ENCODE measurements around the gene SLC38A5. TPM values are rescaled to one million over a fixed set of nuclear protein-coding genes. Genes with fewer than 3 reads are reported as not detected.

SLC38A5 gene
- total and polyA plus RNA-seq, 2 of the 13 experiments (the other 11 are each of a cell fraction or from before 2014, with no cell fraction given), result 46.1 to 73.4 TPM

- no peaks in the 10 kb centered on the region for H4K20me1 ChIP-seq (ENCODE audit: insufficient read depth, low read length)
- peaks cover 26% of the 10 kb centered on the region for H3K4me1 ChIP-seq (ENCODE audit: insufficient read depth, low read length)
- POLR2A ChIA-PET, result no interaction called here
- intact Hi-C loops (cut with micrococcal nuclease; ENCODE audit: unreplicated experiment) (loop anchor here (10.0 kb wide), 1 partner anchor 413 kb away; no protein-coding TSS in a partner anchor), in situ Hi-C loops (cut with HindIII; ENCODE audit: extremely low pct_ligation_motif_present, low pct_unique_long_range_greater_than_20kb) (no loop called here)
- CTCF ChIA-PET (ENCODE audit: low intra/inter-chr PET ratio, low total read pairs), result no interaction called here
- no peak overlapping the region for H3K9ac ChIP-seq (ENCODE audit: insufficient read depth, low read depth, low read length)
- no TSS peak for BruUV-seq (replicated peaks)
- no peak overlapping the region for H2AFZ ChIP-seq (ENCODE audit: low read length)
- TF ChIP-seq ZNF382 (CRISPR knock-in tag; IDR thresholded peaks at IDR 0.05; ENCODE audit: borderline replicate concordance) (no peak), ZNF260 (CRISPR knock-in tag; IDR thresholded peaks at IDR 0.05; ENCODE audit: borderline replicate concordance, low read depth) (no peak), THYN1 (CRISPR knock-in tag; IDR thresholded peaks at IDR 0.05; ENCODE audit: borderline replicate concordance, low read depth) (no peak), DRAP1 (CRISPR knock-in tag; IDR thresholded peaks at IDR 0.05) (no peak), SMARCC2 (IDR thresholded peaks at IDR 0.05) (no peak), PRDM15 (CRISPR knock-in tag; IDR thresholded peaks at IDR 0.05) (no peak), ZNF777 (CRISPR knock-in tag; IDR thresholded peaks at IDR 0.05) (no peak), ZNF281 (CRISPR knock-in tag; IDR thresholded peaks at IDR 0.05; ENCODE audit: borderline replicate concordance) (no peak)
- no peaks in the 10 kb centered on the region for H3K36me3 ChIP-seq (replicated peaks in 1 of 2; ENCODE audit: control insufficient read depth in 1 of 2, insufficient read depth in 2 of 2, low read length in 2 of 2)
- H3K27ac ChIP-seq (ENCODE audit: extremely low read length, insufficient read depth, low read length), result no peak overlapping the region
- FAIRE-seq (no peak), ATAC-seq (no peak), DNase-seq (ENCODE audit: low spot score) (no peak)
- WGBS (ENCODE audit: low lambda C conversion rate), result 31% methylated on average over 2 of the region's 5 CpGs
- no peaks in the 10 kb centered on the region for H3K9me3 ChIP-seq (ENCODE audit: low read length)
- no peak overlapping the region for H3K4me2 ChIP-seq (ENCODE audit: low read depth, low read length)
- H3K4me3 ChIP-seq (replicated peaks in 1 of 3; ENCODE audit: insufficient read depth in 1 of 3, low read depth in 2 of 3, low read length in 3 of 3), result no peak overlapping the region
- no peaks in the 10 kb centered on the region for H3K79me2 ChIP-seq (ENCODE audit: insufficient read depth, low read length)
- no peaks in the 10 kb centered on the region; a peak in 1 of 5 replicates for H3K27me3 ChIP-seq (ENCODE audit: control insufficient read depth in 1 of 2, insufficient read depth in 2 of 2, low read length in 2 of 2)
These were observed 27.8 kb upstream of the SLC38A5 start for GRCh38 chrX:48497871-48498270.

Data from HepG2 (cell line).